ENCODE measurements around the gene FOCAD.

FOCAD gene

GRCh38 chr9:20775683-20776082 is 91.6 kb downstream of the FOCAD start:
- Mint-ChIP-seq H3K9me3 (no peaks in the 10 kb centered on the region), H3K36me3 (ENCODE audit: low read depth) (peaks cover 38% of the 10 kb centered on the region), H3K4me1 (ENCODE audit: low read depth) (peaks cover 4% of the 10 kb centered on the region), H3K27me3 (no peaks in the 10 kb centered on the region), H3K27ac (no peak overlapping the region), H3K4me3 (no peak overlapping the region)
- intact Hi-C loops (cut with micrococcal nuclease): no loop called here

- intact Hi-C loops (cut with micrococcal nuclease): no loop called here
- Mint-ChIP-seq H3K4me3 (no peak overlapping the region), H3K4me1 (ENCODE audit: low read depth) (no peaks in the 10 kb centered on the region), H3K9me3 (no peaks in the 10 kb centered on the region), H3K27me3 (no peaks in the 10 kb centered on the region), H3K27ac (no peak overlapping the region), H3K36me3 (ENCODE audit: low read depth) (peaks cover 31% of the 10 kb centered on the region)
Observed at GRCh38 chr9:20781092-20781491, 97.0 kb downstream of the FOCAD start.

- Mint-ChIP-seq H3K4me3 (no peak overlapping the region), H3K4me1 (ENCODE audit: low read depth) (no peaks in the 10 kb centered on the region), H3K9me3 (no peaks in the 10 kb centered on the region), H3K27me3 (no peaks in the 10 kb centered on the region), H3K36me3 (ENCODE audit: low read depth) (peaks cover 28% of the 10 kb centered on the region), H3K27ac (no peak overlapping the region)
- intact Hi-C loops (cut with micrococcal nuclease): no loop called here
Observed at GRCh38 chr9:20782289-20782688, 98.2 kb downstream of the FOCAD start.

GRCh38 chr9:20783057-20784038 is 99.3 kb downstream of the FOCAD start:
- Mint-ChIP-seq H3K27ac (no peak overlapping the region), H3K4me3 (no peak overlapping the region), H3K4me1 (ENCODE audit: low read depth) (no peaks in the 10 kb centered on the region), H3K36me3 (ENCODE audit: low read depth) (peaks cover 28% of the 10 kb centered on the region), H3K9me3 (no peaks in the 10 kb centered on the region), H3K27me3 (no peaks in the 10 kb centered on the region)
- intact Hi-C loops (cut with micrococcal nuclease): no loop called here

GRCh38 chr9:20784196-20784595 is 100.1 kb downstream of the FOCAD start:
- Mint-ChIP-seq H3K27ac (no peak overlapping the region), H3K4me1 (ENCODE audit: low read depth) (no peaks in the 10 kb centered on the region), H3K9me3 (no peaks in the 10 kb centered on the region), H3K27me3 (no peaks in the 10 kb centered on the region), H3K4me3 (no peak overlapping the region), H3K36me3 (ENCODE audit: low read depth) (peaks cover 29% of the 10 kb centered on the region)
- intact Hi-C loops (cut with micrococcal nuclease): no loop called here

- no peaks in the 10 kb centered on the region for H3K27me3 Mint-ChIP-seq
- no peak overlapping the region for H3K4me3 Mint-ChIP-seq
- no peaks in the 10 kb centered on the region for H3K4me1 Mint-ChIP-seq (ENCODE audit: low read depth)
Observed at GRCh38 chr9:20786807-20787206, 102.7 kb downstream of the FOCAD start.

GRCh38 chr9:20788526-20789451 is 104.7 kb downstream of the FOCAD start:
- Mint-ChIP-seq H3K27ac (no peak overlapping the region), H3K27me3 (no peaks in the 10 kb centered on the region), H3K36me3 (ENCODE audit: low read depth) (peaks cover 25% of the 10 kb centered on the region), H3K9me3 (no peaks in the 10 kb centered on the region), H3K4me3 (no peak overlapping the region), H3K4me1 (ENCODE audit: low read depth) (no peaks in the 10 kb centered on the region)
- intact Hi-C loops (cut with micrococcal nuclease): no loop called here

More at GRCh38 chr9:20786807-20787206, 102.7 kb downstream of the FOCAD start:
- no peaks in the 10 kb centered on the region for H3K9me3 Mint-ChIP-seq
- no peak overlapping the region for H3K27ac Mint-ChIP-seq
- H3K36me3 Mint-ChIP-seq (ENCODE audit: low read depth): peaks cover 35% of the 10 kb centered on the region
- intact Hi-C loops (cut with micrococcal nuclease): no loop called here

GRCh38 chr9:20790721-20791120 is 106.7 kb downstream of the FOCAD start:
- Mint-ChIP-seq H3K4me3 (no peak overlapping the region), H3K27ac (no peak overlapping the region), H3K27me3 (no peaks in the 10 kb centered on the region), H3K36me3 (ENCODE audit: low read depth) (peaks cover 34% of the 10 kb centered on the region), H3K9me3 (no peaks in the 10 kb centered on the region), H3K4me1 (ENCODE audit: low read depth) (no peaks in the 10 kb centered on the region)
- intact Hi-C loops (cut with micrococcal nuclease): no loop called here

- no peak overlapping the region for H3K27ac Mint-ChIP-seq
- H3K9me3 Mint-ChIP-seq: no peaks in the 10 kb centered on the region
- no peak overlapping the region for H3K4me3 Mint-ChIP-seq
- H3K27me3 Mint-ChIP-seq: no peaks in the 10 kb centered on the region
- H3K4me1 Mint-ChIP-seq (ENCODE audit: low read depth): no peaks in the 10 kb centered on the region
- H3K36me3 Mint-ChIP-seq (ENCODE audit: low read depth): peaks cover 34% of the 10 kb centered on the region
- intact Hi-C loops (cut with micrococcal nuclease): no loop called here
Observed at GRCh38 chr9:20791682-20792081, 107.6 kb downstream of the FOCAD start.

GRCh38 chr9:20804489-20805250 is 120.6 kb downstream of the FOCAD start:
- no peaks in the 10 kb centered on the region for H3K9me3 Mint-ChIP-seq
- H3K27ac Mint-ChIP-seq: no peak overlapping the region
- intact Hi-C loops (cut with micrococcal nuclease): no loop called here
- no peaks in the 10 kb centered on the region for H3K36me3 Mint-ChIP-seq (ENCODE audit: low read depth)
- peaks cover 15% of the 10 kb centered on the region for H3K4me1 Mint-ChIP-seq (ENCODE audit: low read depth)
- peaks cover 3% of the 10 kb centered on the region for H3K27me3 Mint-ChIP-seq
- H3K4me3 Mint-ChIP-seq: no peak overlapping the region

GRCh38 chr9:20805766-20806165 is 121.7 kb downstream of the FOCAD start:
- Mint-ChIP-seq H3K4me1 (ENCODE audit: low read depth) (peaks cover 7% of the 10 kb centered on the region), H3K27ac (no peak overlapping the region), H3K36me3 (ENCODE audit: low read depth) (no peaks in the 10 kb centered on the region), H3K9me3 (no peaks in the 10 kb centered on the region), H3K27me3 (peaks cover 3% of the 10 kb centered on the region), H3K4me3 (no peak overlapping the region)
- intact Hi-C loops (cut with micrococcal nuclease): no loop called here

- no peaks in the 10 kb centered on the region for H3K36me3 Mint-ChIP-seq (ENCODE audit: low read depth)
- intact Hi-C loops (cut with micrococcal nuclease): no loop called here
- no peak overlapping the region for H3K4me3 Mint-ChIP-seq
- H3K27ac Mint-ChIP-seq: no peak overlapping the region
- H3K4me1 Mint-ChIP-seq (ENCODE audit: low read depth): peaks cover 12% of the 10 kb centered on the region
- H3K9me3 Mint-ChIP-seq: no peaks in the 10 kb centered on the region
- peaks cover 3% of the 10 kb centered on the region for H3K27me3 Mint-ChIP-seq
Observed at GRCh38 chr9:20808002-20808401, 123.9 kb downstream of the FOCAD start.

GRCh38 chr9:20811872-20812271 is 127.8 kb downstream of the FOCAD start:
- H3K4me3 Mint-ChIP-seq: no peak overlapping the region
- H3K36me3 Mint-ChIP-seq (ENCODE audit: low read depth): no peaks in the 10 kb centered on the region
- no peaks in the 10 kb centered on the region for H3K27me3 Mint-ChIP-seq
- H3K4me1 Mint-ChIP-seq (ENCODE audit: low read depth): peaks cover 12% of the 10 kb centered on the region
- H3K27ac Mint-ChIP-seq: no peak overlapping the region
- no peaks in the 10 kb centered on the region for H3K9me3 Mint-ChIP-seq
- intact Hi-C loops (cut with micrococcal nuclease): no loop called here
